GM23248 (cell line): ENCODE data around the gene MTERF4.

Source experiments
- EZH2 ChIP-seq: fragments of 200-600 bp; sonication (generic); IDR thresholded peaks from 2 replicates; pipeline ENCODE4 v1.6.1; 2018; ENCODE audit warnings: antibody characterized with exemption, mild to moderate bottlenecking; ENCODE audit not compliant: insufficient read depth, poor library complexity, severe bottlenecking
- EZH2phosphoT487 ChIP-seq: fragments of 200-600 bp; sonication (generic); IDR thresholded peaks from 2 replicates; pipeline ENCODE4 v1.6.1; 2018; ENCODE audit warnings: antibody characterized with exemption, moderate library complexity, mild to moderate bottlenecking, low read depth; ENCODE audit not compliant: insufficient read depth

DNA sequence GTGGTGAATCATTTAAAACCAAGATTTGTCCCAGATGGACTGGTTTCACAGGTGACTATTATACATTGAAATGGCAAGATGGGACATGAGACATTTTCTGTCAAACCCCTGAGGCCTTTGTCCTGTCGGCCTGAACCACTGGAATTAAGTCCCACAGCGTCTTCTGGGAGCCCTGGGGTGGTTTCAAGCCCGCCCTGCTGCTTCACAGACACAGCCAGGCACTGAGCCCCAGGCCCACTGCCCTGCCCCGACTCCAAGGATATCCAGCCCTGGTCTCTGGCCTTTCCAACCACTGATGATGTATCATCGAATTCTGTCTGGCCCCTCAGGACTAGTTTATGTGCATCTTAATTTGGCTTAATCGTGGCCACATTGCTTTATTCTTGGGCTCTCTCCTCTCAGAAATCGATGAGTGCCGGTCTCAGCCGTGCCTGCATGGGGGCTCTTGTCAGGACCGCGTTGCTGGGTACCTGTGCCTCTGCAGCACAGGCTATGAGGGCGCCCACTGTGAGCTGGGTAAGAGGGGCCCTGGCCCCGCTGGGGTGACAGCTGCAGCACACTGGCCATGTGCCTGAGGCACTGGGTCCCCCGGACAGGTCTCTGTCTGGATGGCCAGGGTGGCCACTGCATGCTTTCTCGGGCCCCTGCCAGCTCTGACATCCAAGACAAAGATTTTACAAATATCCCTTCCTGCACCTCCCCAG is 39.5 kb downstream of the MTERF4 start:
- TF ChIP-seq EZH2 (no peak), EZH2phosphoT487 (no peak)
